HG02678 (cell line): ENCODE results near the gene MRPL28.
"Not testable (repeated sequence)": the region's sequence is repeated elsewhere in the genome, so short reads cannot be mapped to it uniquely, and the experiment has no call there.

Experiments used
- ATAC-seq: cut with Tn5 transposase; IDR thresholded peaks from one replicate; pipeline ENCODE4 v1.9.1; 2021; ENCODE audit warnings: mild to moderate bottlenecking, moderate library complexity; ENCODE audit not compliant: unreplicated experiment

The MRPL28 gene

DNA sequence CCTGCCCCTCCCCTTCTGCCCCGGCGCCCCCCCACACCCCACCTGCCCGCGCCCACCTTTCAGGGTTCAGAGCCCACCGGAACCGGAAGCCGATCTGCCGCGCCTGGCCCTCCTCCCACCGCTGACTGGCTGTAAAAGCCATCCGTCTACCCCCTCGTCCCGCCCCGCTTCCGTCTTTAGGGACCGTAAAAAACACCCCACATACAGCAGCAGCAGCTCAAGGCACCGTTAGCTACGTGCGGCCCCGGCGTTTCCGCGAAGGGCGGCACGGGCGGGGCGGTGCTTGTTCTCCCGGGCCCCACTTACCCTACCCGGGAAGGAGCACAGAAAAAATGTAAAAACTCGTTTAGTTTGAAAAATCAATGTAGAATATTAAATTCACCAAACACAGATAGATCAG lies at the start of gene MRPL28:
Gene MRPL28, minus strand, starts transcription at position 96 of the 400 bp plus-strand sequence. CDS start 320 bp downstream, outside the sequence.
- ATAC-seq, result peak; percentile 94

DNA sequence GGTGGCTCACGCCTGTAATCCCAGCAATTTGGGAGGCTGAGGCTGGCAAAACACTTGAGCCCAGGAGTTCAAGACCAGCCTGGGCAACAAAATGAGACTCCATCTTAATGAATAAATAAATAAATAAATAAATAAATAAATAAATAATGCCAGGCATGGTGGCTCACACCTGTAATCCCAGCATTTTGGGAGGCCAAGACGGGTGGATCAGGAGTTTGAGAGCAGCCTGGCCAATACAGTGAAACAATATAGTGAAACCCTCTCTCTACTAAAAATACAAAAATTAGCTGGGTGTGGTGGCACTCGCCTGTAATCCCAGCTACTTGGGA lies 44.8 kb upstream of the MRPL28 start:
- ATAC-seq, result not testable (repeated sequence)

DNA sequence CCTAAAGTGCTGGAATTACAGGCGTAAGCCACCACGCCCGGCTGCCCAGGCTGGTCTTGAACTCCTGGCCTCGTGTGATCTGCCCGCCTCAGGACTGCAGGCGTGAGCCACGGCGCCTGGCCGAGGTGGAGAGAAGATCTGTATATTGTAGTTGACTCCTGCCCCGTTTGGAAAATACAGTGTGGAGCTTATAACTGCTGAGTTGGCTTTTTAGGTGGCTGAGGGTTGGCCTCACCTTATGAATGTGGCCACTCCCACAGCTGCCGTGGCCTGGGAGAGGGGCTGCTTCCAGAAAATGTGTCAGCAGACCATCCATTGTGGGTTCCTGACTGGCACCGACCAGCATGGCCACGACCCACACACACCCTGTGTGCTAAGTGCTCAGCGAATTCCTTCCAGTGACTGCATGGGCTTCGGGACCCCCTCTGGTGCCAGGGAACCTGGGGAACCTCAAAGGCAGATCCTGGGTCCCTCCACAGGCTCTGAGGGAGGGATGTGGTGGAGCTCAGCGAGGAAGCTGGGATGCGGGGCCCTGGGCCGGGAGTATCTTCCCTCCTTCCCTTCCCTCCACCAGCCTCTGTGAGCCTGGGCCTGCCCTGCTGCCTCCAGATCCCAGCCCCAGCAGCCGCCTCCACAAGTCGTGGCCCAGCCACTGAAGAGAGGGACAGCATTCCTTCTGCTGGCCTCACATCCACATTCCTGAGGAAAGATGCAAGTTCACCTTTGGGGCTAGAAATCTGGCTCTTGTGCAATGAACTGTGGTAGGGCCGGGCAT lies 44.2 kb upstream of the MRPL28 start:
- ATAC-seq, result no peak

DNA sequence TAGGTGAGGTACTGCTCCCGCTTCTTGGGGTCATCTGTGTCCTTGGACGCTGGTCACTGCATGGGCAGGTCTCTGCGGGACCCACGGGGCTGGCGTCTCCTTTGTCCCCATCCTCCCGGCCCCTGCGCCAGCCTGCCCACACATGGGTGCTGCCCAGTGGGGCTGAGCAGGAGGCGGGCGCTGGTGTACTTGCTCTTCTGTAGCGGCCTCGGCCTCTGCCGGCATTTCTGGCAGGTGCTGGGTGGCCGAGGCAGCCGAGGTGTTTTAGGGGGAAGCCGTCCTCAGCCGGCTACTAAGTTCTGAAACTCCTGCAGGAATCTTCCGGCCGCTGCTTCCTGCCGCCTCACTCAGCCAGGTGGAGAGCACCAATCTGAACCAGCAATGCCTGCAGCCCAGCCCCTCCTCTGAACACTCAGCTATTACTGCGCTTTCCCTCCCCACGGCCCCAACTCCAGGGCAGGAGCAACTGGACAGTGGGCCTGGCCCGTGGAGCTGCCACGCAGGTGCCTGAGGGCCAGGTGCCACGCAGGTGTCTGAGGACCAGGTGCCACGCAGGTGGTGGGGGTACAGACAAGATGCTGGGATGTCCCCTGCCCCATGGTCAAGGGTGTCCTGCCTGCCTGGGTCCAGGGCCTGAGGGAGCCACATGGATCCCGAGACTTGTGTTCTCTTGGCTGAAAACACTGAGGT lies 41.4 kb upstream of the MRPL28 start:
- ATAC-seq, result no peak

DNA sequence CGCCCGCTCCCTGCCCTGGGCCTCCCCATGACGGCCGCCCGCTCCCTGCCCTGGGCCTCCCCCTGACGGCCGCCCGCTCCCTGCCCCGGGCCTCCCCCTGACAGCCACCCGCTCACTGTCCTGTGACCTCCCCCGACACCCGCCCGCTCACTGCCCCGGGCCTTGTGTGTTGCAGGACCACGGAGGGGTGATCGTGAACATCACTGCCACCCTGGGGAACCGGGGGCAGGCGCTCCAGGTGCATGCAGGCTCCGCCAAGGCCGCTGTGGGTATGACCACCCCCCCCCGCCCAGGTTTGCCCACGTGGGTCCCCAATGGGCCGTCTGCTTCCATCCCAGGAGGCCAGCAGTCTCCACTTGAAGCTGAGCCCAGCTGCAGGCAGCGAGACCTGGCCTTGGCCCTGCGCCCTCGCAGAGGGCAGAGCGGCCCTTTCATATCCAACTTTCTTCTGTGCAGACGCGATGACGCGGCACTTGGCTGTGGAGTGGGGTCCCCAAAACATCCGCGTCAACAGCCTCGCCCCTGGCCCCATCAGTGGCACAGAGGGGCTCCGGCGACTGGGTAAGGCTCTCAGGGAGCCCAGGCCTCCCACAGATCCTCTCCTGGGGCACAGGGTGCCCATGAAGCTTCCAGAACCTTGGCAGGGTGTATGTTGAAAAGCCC lies 40.3 kb upstream of the MRPL28 start:
- no peak for ATAC-seq

DNA sequence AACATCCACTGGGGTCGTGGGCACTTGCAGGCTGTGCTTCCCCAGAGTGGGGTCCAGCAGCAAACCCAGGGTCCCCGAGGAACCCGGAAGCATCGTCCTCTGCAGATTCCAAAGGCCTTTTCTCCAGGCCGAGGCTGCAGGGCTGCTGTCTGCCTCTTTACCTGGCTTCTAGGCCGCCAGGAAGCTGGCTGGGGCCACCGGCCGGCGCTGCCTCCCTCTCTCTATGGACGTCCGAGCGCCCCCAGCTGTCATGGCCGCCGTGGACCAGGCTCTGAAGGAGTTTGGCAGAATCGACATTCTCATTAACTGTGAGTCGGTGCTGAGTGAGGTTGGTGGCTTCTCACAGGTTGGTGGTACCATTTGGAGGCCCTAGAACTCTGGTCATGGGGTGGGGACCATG lies 36.9 kb upstream of the MRPL28 start:
- ATAC-seq, result no peak

DNA sequence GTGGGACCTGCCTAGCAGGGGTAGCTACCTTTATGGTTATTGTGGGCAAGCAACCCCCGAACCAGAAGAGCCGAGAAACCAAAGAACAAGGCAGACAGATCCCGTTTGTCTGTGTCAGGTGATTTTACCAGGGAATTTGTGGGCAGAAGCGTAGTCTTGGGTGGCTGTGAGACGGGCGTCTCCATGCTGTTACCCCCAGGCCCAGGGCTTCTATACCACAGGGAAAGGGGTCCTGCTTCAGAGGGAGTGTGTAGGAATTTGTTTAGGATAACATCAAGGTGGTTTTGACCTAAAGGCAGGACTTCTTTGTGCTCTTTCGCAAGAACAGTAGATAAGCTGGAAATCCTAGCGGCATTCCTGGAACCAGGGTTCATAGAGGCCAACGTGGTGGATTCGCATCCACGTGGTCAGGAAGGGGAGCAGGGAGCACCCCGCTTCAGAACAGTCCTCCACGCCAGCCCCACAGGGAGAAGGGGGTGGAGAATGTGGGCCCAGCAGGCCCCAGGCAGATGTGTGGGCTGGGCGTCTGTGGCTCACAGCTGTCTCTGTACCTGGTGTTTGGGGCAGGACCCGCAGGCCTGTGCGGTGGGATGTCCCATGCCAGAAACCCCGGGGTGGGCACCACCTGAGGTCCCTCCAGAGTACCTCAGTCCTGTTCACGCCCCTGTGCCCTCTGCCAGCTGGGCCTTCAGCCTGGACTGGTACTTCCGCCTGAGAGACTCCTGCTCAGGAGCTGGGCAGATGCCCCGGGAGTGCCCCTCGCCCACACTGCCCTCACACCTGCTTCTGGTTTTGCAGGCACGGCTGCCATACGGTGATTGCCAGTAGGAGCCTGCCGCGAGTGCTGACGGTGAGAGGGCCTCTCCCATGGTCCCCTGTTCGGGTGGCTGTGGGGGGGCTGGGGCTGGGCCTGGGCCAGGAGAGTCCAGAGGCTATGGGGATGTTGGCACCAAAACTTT lies 35.5 kb upstream of the MRPL28 start:
- no peak for ATAC-seq

- no peak for ATAC-seq
These were observed 34.7 kb upstream of the MRPL28 start for GRCh38 chr16:404971-405486.

DNA sequence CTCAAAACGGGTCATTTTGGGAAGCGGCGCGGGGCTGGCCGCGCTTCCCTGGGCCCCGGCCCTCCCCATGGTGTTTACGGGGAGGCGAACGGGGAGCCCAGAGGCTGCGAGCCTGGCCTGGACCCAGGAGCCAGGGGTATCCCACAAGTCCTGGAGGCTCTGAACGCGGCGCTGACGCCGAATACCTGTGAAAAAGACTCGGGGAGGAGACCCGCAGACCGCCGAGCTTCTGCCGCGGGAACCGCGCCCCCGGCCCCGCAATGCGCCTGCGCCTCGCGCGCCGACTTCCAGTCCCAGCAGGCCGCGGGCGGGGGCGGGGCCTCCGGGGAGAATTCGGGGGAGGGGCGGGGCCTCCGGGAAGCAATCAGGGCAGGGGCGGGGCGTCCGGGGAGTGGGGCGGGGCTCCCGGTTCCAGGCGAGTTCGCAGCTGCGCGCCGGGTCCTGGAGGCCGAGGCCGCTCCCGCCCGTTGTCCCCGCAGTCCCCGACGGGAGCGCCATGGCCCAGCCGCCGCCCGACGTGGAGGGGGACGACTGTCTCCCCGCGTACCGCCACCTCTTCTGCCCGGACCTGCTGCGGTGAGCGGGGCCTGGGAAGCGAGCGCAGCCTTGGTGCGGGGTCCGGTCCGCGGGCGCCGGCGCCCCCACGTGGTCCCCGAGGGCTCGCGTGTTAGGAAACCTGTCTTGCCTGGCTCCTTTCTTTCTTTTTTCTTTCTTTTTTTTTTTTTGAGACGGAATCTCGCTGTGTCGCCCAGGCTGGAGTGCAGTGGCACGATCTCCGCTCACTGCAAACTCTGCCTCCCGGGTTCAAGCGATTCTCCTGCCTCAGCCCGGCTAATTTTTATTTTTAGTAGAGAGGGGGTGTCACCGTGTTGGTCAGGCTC lies 31.4 kb upstream of the MRPL28 start, which contains the start of gene DECR2:
Gene DECR2, plus strand, starts transcription at position 418 of the 881 bp plus-strand sequence. Its CDS starts 79 bp downstream, at position 497.
- peak; percentile 63 for ATAC-seq

DNA sequence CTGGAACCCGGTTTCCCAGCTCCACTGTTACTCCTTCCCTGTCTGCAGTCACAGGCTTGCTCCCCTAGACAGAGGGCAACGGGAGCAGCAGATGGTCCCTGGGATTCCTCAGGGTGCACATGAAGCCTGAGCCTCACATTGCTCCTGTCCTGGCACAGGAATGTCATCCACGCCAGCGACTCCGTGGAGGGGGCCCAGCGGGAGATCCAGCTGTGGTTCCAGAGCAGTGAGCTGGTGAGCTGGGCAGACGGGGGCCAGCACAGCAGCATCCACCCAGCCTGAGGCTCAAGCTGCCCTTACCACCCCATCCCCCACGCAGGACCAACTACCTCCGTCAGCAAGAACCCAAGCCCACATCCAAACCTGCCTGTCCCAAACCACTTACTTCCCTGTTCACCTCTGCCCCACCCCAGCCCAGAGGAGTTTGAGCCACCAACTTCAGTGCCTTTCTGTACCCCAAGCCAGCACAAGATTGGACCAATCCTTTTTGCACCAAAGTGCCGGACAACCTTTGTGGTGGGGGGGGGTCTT lies 29.8 kb upstream of the MRPL28 start:
- no peak for ATAC-seq

- ATAC-seq, result no peak
These were observed 29.1 kb upstream of the MRPL28 start for GRCh38 chr16:399340-400019.

GRCh38 chr16:398561-399339 lies 28.4 kb upstream of the MRPL28 start:
- no peak for ATAC-seq

GRCh38 chr16:397736-398332 lies 27.5 kb upstream of the MRPL28 start:
- no peak for ATAC-seq

DNA sequence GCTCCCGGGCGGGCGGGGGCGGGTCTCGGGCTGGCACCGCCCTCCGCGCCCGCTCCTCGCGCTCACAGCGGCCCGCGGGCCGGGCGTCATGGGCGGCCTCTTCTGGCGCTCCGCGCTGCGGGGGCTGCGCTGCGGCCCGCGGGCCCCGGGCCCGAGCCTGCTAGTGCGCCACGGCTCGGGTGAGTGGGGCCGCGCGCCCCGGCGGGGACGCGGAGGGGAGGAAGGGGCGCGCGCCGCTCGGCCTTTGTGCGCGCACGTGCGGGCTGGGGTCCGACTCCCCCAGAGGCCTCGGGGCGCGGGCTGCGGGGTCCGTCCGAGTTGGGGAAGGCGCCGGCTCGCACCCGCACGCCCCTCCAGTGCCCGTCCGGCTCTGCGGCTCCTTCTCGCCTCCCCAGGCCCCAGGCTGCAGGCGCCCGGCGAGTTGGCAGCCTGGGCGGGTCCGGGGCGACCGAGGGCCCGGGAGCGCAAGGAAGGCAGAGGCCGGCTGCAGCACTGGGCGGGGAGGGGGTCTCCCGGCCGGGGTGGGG lies 26.9 kb upstream of the MRPL28 start, which contains the start of gene NME4:
Gene NME4, plus strand, starts transcription at position 65 of the 527 bp plus-strand sequence. Its CDS starts 24 bp downstream, at position 89.
- no peak for ATAC-seq

- no peak for ATAC-seq
These were observed 26.3 kb upstream of the MRPL28 start for GRCh38 chr16:396605-397004.

DNA sequence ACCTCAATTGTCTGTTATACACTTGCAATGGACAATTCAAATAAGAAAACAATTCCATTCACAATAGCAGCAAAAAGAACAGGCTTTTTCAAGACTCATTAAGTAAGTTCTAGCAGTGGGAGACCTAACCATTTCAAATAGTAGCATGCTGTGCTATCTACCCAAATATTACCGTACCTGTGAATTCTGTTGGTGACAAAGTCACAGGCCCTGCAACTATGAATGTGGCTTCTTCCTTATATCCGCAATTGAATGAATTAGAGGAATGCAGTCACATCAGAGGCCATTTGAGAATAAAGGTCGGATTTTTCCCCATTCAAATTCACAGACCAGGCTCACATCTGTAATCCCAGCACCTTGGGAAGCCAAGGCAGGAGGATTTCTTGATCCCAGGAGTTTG lies 25.9 kb upstream of the MRPL28 start:
- ATAC-seq, result no peak

GRCh38 chr16:392450-393030 lies 22.2 kb upstream of the MRPL28 start:
- ATAC-seq, result no peak
